KMS-11 (cell line): ENCODE results near the gene CD101.

Source experiments
- H2AFZ ChIP-seq: fragments of 200-600 bp; sonication (generic); 2 replicates; pipeline ENCODE4 v1.6.1; 2016; ENCODE audit warnings: antibody characterized with exemption, mixed run types, low read depth
- H3K27ac ChIP-seq: fragments of 200-600 bp; sonication (generic); 2 replicates; pipeline ENCODE4 v1.6.1; 2016; ENCODE audit warnings: mild to moderate bottlenecking, mixed run types
- H3K27me3 ChIP-seq: fragments of 200-600 bp; sonication (generic); 2 replicates; pipeline ENCODE4 v1.6.1; 2017; ENCODE audit warnings: mild to moderate bottlenecking, low read depth, mixed run types, moderate library complexity; ENCODE audit not compliant: insufficient read depth
- H3K36me3 ChIP-seq: fragments of 200-600 bp; sonication (generic); 2 replicates; pipeline ENCODE4 v1.6.1; 2017; ENCODE audit warnings: mild to moderate bottlenecking, mixed run types; ENCODE audit not compliant: insufficient read depth
- H3K4me1 ChIP-seq: fragments of 200-600 bp; sonication (generic); 2 replicates; pipeline ENCODE4 v1.6.1; 2016; ENCODE audit warnings: mild to moderate bottlenecking, low read depth, mixed run types; ENCODE audit not compliant: poor library complexity, severe bottlenecking
- H3K4me2 ChIP-seq: fragments of 200-600 bp; sonication (generic); 2 replicates; pipeline ENCODE4 v1.7.0; 2016; ENCODE audit warnings: mild to moderate bottlenecking, mixed run types
- H3K4me3 ChIP-seq: fragments of 200-600 bp; sonication (generic); IDR thresholded peaks from 2 replicates; pipeline ENCODE4 v1.6.1; 2017; ENCODE audit warnings: low read depth, low read length, mixed read lengths; ENCODE audit not compliant: insufficient read depth
- H3K79me2 ChIP-seq: fragments of 200-600 bp; sonication (generic); 2 replicates; pipeline ENCODE4 v1.6.1; 2016; ENCODE audit warnings: low read depth, mixed run types; ENCODE audit not compliant: insufficient read depth
- H3K9ac ChIP-seq: fragments of 200-600 bp; sonication (generic); 2 replicates; pipeline ENCODE4 v1.6.1; 2016; ENCODE audit warnings: mild to moderate bottlenecking, mixed run types
- H4K20me1 ChIP-seq: fragments of 200-600 bp; sonication (generic); 2 replicates; pipeline ENCODE4 v1.6.1; 2016; ENCODE audit warnings: mild to moderate bottlenecking, mixed run types; ENCODE audit not compliant: insufficient read depth
- CTCF ChIP-seq: fragments of 200-600 bp; sonication (generic); conservative IDR thresholded peaks from 2 replicates; pipeline ENCODE4 v1.6.1; 2017; ENCODE audit warnings: low read depth, mild to moderate bottlenecking, antibody characterized with exemption, low read length, moderate library complexity, mixed read lengths

The CD101 gene

GRCh38 chr1:117049857-117050256 lies 48.3 kb downstream of the CD101 start:
- H3K4me2 ChIP-seq, result no peak overlapping the region
- TF ChIP-seq CTCF, result no peak
- no peak overlapping the region for H3K4me3 ChIP-seq
- H2AFZ ChIP-seq, result no peak overlapping the region
- H3K79me2 ChIP-seq, result no peaks in the 10 kb centered on the region
- no peaks in the 10 kb centered on the region for H3K36me3 ChIP-seq
- no peaks in the 10 kb centered on the region for H3K4me1 ChIP-seq
- no peaks in the 10 kb centered on the region for H3K27me3 ChIP-seq
- no peak overlapping the region for H3K9ac ChIP-seq
- no peaks in the 10 kb centered on the region for H4K20me1 ChIP-seq
- no peak overlapping the region for H3K27ac ChIP-seq

GRCh38 chr1:117051224-117052064 lies 49.9 kb downstream of the CD101 start:
- Histone ChIP-seq H3K27me3 (no peaks in the 10 kb centered on the region), H3K79me2 (no peaks in the 10 kb centered on the region), H4K20me1 (no peaks in the 10 kb centered on the region), H3K27ac (no peak overlapping the region), H3K4me3 (no peak overlapping the region), H3K4me2 (no peak overlapping the region), H3K36me3 (no peaks in the 10 kb centered on the region), H3K4me1 (no peaks in the 10 kb centered on the region), H2AFZ (no peak overlapping the region), H3K9ac (no peak overlapping the region)
- TF ChIP-seq CTCF, result no peak

- peaks cover 11% of the 10 kb centered on the region for H3K4me1 ChIP-seq
- H3K9ac ChIP-seq, result no peak overlapping the region
- no peak for TF ChIP-seq CTCF
- no peaks in the 10 kb centered on the region for H3K36me3 ChIP-seq
- H2AFZ ChIP-seq, result no peak overlapping the region
- H3K27me3 ChIP-seq, result no peaks in the 10 kb centered on the region
- H3K4me3 ChIP-seq, result no peak overlapping the region
- H3K27ac ChIP-seq, result no peak overlapping the region
- no peaks in the 10 kb centered on the region for H4K20me1 ChIP-seq
- H3K79me2 ChIP-seq, result peaks cover 5% of the 10 kb centered on the region; the same call in 1 of the 2 replicates
- H3K4me2 ChIP-seq, result no peak overlapping the region
Measured at GRCh38 chr1:117054068-117054467, 52.5 kb downstream of the CD101 start.

GRCh38 chr1:117058810-117059209 lies 57.2 kb downstream of the CD101 start:
- H3K27ac ChIP-seq, result peak overlapping the region; percentile 93
- H3K4me3 ChIP-seq, result no peak overlapping the region
- H2AFZ ChIP-seq, result peak overlapping the region; percentile 69; the same call in 1 of the 2 replicates

More at GRCh38 chr1:117058810-117059209, 57.2 kb downstream of the CD101 start:
- Histone ChIP-seq H3K27me3 (no peaks in the 10 kb centered on the region), H4K20me1 (no peaks in the 10 kb centered on the region), H3K9ac (peak overlapping the region; percentile 91), H3K36me3 (no peaks in the 10 kb centered on the region), H3K79me2 (peaks cover 17% of the 10 kb centered on the region; the same call in 1 of the 2 replicates), H3K4me1 (peaks cover 34% of the 10 kb centered on the region), H3K4me2 (peak overlapping the region; percentile 50)
- no peak for TF ChIP-seq CTCF
